HG03060 (cell line): ENCODE data around the gene COL8A2.
"Not testable (repeated sequence)": the region's sequence is repeated elsewhere in the genome, so short reads cannot be mapped to it uniquely, and the experiment has no call there.

ENCODE experiments used
- ATAC-seq: cut with Tn5 transposase; IDR thresholded peaks from one replicate; pipeline ENCODE4 v1.9.1; 2021; ENCODE audit warnings: low read depth, moderate number of reproducible peaks; ENCODE audit not compliant: unreplicated experiment

COL8A2 gene

DNA sequence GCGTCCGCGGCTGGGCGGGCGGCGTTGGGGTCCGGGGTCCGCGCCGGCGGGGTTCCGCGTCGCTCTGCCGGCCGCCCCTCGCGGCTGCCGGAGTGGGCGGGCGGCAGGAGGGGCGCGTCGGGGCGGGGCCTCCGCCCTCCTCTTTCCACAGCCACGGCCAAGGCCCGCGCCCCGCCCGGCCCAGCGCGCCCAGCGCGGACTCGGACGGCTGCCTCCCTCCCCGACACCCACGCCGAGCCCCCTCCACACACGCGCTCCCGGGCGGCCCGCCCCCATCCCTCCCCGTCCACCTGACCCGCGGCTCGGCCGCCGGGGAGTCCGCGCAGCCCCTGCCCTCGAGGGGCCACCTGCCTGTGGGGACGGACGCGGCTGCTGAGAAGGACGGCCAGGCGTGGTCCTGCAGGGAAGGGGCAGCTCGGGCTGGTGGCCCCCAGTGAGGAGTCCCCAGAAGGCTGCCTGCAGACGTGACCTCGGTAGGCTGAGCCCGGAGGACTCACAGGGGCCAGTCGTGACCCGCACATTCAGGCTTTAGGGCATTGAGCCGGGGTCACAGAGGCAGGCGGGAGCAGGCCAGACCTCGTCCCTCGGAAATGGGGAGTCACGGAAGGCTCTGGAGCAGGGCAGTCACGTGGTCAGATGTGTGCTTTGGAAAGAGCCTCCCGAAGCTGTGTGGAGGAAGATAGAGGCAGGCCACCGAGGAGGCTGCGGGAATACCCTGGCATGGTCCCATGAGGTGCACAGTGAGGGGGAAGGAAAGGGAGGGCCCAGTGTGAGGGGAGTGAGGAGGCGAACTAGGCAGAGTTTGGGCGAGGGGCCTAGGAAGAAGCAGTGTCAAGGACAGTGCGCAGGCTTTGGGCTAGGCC is at the start of gene COL8A2:
Gene COL8A2, minus strand, starts transcription at position 94 of the 863 bp plus-strand sequence. CDS start 24,980 bp downstream, outside the sequence.
- no peak for ATAC-seq

- ATAC-seq, result no peak
These were observed 49.7 kb upstream of the COL8A2 start for GRCh38 chr1:36174713-36175112.

- ATAC-seq, result no peak
These were observed 48.0 kb upstream of the COL8A2 start for GRCh38 chr1:36172983-36173382.

- ATAC-seq, result no peak
These were observed 47.2 kb upstream of the COL8A2 start for GRCh38 chr1:36172017-36172747.

DNA sequence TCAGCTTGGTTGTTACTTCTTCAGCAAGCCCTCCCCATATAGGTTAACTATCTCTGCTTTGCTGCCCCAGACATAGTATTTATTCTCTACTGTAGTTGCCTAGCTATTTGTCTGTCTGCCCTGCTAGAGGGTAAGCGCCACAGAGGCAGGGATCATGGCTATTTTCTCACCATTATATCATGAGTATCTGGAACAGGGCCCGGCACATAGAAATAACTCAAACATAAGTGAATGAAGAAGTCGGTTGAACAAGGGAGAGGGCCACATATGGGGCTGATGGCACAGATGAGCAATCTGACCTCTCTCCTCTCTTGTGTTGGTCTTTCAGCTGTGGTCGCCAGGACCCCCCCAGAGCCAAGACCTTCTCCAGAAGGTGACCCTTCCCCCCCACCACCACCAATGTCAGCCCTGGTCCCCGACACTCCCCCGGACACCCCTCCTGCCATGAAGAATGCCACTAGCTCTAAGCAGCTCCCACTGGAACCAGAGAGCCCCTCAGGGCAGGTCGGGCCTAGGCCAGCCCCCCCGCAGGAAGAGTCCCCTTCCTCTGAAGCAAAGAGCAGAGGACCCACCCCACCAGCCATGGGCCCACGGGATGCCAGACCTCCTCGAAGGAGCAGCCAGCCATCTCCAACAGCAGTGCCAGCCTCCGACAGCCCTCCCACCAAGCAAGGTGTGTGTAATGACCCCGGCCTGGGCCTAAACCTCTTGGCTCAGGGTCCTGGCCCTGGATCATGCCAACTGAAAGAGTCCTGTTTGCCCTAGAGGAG is 45.8 kb upstream of the COL8A2 start:
- ATAC-seq, result no peak

- ATAC-seq, result no peak
These were observed 43.5 kb upstream of the COL8A2 start for GRCh38 chr1:36168514-36168913.

DNA sequence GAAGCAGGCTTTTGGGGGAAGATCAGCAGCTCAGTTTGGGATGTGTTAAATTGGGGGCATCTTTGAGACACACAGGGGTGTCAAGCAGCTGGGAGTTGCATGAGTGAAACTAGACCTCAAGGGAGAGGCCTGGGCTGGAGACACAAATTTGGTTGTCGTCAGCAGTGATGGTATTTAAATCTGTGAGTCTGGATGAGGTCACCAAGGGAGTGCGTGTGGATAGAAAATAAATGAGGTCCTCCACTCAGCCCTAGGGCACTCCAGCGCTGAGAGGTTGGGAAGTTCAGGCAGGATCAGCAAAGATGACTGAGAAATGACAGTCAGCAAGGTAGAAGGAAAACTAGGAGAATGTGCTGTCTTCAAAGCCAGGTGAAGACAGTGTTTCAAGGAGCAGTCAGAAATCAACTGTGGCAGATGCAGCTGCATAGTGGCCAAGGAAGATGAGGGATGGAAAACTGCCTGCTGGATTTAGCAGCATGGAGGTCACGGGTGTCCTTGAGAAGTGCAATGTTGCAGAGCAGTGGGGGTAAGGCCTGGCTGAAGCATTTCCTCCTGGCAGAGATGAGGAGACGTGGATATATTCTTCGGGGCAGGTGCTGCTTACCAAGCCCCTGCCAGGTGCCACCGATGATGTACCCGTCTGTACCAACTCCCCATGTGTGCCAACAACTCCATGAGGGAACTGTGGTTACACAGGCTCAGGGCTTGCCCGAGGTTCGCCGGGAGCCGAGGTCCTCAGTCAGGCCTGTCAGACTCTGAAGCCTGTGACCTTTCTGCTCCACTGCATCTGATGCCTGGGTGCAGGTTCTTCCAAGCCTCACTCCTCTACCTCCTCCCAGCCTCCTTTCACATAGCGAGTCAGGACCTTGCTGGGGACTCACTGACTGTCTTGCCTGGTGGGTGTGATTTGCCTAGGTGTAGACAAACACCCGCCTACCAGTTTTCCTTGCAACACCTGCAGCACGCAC is 42.2 kb upstream of the COL8A2 start:
- ATAC-seq, result no peak

GRCh38 chr1:36166136-36166535 is 41.1 kb upstream of the COL8A2 start:
- ATAC-seq, result no peak

DNA sequence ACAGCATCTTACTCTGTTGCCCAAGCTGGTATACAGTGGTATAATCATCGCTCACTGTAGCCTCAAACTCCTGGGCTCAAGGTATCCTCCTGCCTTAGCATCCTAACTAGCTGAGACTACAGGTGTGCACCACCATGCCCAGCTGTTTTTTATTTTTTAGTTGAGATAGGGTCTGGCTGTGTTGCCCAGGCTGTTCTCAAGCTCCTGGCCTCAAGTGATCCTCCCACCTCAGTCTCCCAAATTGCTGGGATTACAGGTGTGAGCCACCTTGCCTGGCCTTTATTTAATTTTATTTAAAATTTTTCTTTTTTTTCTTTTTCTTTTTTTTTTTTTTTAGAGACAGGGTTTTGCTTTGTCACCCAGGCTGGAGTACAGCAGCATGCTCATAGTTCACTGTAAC is 40.1 kb upstream of the COL8A2 start:
- no peak for ATAC-seq

GRCh38 chr1:36164361-36164760 is 39.3 kb upstream of the COL8A2 start:
- ATAC-seq, result no peak

DNA sequence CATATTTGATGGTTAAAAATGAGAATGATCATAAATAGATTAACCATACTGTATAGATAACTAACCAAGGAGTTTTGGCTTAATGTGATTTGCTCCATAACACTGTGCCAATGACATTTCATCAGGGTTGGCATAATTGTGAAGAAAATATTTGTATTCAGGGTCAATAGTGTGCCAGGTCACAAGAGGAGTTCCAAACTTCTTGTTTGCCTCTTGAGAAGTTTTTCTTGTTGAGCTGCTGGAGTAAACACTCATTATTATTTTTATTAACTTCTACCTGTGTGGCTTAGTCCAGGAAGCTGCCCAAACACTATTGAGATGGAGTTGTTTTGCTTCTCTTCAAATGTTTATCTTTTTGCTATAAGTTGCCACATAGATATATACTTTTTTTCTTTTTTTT is 38.4 kb upstream of the COL8A2 start:
- ATAC-seq, result no peak

DNA sequence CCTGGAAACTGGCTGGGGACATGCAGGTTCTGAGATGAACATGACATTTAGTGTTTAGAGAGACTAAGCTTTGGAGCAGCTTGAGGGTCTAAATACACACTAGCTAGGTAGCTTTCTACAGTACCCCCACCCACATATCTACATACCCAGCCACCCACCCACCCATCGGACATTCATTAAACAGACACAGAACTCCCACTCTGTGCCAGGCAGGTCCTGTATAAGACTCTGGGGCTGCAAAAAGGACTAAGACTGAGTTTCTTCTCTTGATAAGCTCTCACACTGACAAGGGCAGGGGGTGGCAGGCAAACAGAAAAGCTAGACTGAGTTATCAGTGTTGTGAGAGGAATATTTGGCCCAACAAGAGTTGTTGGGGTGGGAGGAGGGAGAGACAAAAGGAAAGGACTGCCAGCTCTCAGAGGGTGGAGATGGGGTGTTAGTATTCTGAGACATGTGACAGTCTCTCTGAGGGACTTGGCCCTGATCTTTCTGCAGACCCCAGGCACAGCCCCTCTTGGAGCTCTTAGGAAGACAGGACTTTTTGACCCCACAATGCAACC is 37.7 kb upstream of the COL8A2 start:
- ATAC-seq, result no peak

- ATAC-seq, result no peak
These were observed 36.9 kb upstream of the COL8A2 start for GRCh38 chr1:36161641-36162531.

DNA sequence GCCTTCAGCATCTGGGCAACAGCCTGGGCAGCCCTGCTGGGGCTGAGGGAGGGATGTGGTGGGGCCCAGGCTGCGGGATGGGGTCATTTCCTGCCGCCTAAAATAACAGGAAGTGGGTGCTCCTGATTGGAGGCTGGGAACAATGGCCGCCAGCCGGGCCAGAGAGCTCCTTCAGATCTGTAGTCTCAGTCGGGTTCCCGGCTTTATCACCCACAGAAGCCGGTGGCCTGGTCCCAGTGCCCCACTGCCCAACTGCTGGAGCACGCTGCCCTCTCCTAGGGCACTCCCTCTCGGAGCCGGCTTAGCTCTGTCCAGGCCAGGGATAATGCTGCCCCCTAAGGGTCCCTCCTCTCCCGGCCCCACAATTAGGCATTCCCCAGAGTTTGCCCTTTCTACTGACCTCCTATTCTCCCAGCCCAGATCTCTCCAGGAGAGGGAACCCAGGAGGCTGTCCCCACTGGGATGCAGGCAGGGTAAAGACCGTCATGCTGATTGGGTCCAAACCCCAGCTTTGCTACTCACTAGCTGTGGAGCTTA is 36.0 kb upstream of the COL8A2 start:
- no peak for ATAC-seq

DNA sequence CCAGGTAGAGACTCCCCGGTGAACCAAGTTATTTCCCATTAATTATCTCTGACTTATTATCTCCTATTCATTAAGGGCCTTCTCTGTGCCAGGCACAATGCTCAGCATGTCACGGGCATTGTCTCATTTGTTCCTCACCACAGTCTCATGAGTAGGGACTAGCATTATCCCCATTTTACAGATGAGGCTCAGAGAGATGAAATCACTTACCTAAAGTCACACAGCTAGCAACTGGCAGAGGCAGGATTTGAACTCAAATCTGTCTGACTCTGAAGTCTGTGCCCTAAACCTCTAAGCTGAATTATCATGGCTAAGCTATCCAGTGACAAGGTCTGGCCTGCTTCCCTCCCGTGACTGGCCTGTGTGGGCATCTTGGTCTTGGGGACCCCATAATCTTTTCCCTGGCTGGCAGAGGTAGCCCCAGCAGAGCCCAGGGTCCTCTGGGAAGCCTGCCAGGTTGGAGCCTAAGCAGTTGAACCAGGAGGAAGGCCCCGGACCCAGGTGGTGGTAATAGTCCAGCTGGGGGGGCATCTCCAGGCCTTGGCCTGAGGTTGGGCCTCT is 35.4 kb upstream of the COL8A2 start:
- no peak for ATAC-seq

DNA sequence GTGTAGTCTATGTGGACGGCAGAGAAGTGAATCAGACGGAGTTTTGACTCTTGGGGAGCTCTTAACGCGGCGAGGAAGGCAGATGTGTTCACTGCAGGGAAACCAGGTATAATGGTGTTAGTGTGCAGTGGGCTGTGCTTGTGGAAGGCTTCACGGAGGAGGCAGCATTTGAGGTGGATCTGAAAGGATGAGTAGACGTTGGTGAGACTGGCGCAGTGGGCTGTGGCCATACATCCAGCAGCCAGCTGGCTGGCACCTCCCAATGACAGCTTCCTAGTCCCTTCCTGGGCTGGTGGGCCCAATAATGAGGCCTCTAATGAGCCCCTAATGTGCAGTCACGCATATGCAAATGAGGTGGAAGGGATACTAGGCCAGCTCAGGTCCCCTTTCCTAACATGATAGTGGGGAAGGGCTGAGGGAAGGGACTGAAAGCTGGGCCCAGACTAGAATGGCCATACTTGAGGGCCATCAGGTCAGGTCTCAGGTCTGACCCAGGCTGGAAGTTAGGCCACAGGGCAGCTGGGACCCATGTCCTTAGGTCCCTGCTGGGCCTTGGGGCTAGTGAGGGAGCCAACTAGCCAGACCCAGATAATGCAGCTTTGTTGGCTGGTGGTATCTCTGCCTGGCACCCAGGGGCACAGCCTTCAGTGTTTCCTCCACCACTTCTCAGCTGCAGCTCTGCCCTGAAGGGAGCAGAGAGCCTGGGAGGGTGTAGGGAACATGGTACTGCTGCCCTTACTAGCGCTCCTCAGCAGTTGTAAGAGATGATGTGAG is 34.8 kb upstream of the COL8A2 start:
- no peak for ATAC-seq

GRCh38 chr1:36158827-36159252 is 33.8 kb upstream of the COL8A2 start:
- not testable (repeated sequence) for ATAC-seq
